ENCODE results near the gene TMEM219.
"Not testable (repeated sequence)": the region's sequence is repeated elsewhere in the genome, so short reads cannot be mapped to it uniquely, and the experiment has no call there.

Gene TMEM219

GRCh38 chr16:29996766-29997250, 34.9 kb downstream of the TMEM219 start:
- no peak for DNase-seq

GRCh38 chr16:29999605-30000004, 37.7 kb downstream of the TMEM219 start:
- no peak for DNase-seq

- no peak for DNase-seq
Observed at GRCh38 chr16:30000735-30001631, 39.1 kb downstream of the TMEM219 start.

- no peak for DNase-seq
Observed at GRCh38 chr16:30002614-30003346, 40.9 kb downstream of the TMEM219 start.

- DNase-seq = no peak
Observed at GRCh38 chr16:30003670-30004423, 42.0 kb downstream of the TMEM219 start.

GRCh38 chr16:30004424-30004776, 42.5 kb downstream of the TMEM219 start:
- DNase-seq = no peak

- no peak for DNase-seq
Observed at GRCh38 chr16:30004811-30005242, 42.9 kb downstream of the TMEM219 start.

GRCh38 chr16:30005341-30006094, 43.6 kb downstream of the TMEM219 start:
- no peak for DNase-seq

- DNase-seq = no peak
Observed at GRCh38 chr16:30006095-30006473, 44.2 kb downstream of the TMEM219 start.

- DNase-seq = no peak
Observed at GRCh38 chr16:30006659-30007377, 44.9 kb downstream of the TMEM219 start.

GRCh38 chr16:30007378-30007895, 45.6 kb downstream of the TMEM219 start:
- no peak for DNase-seq

- no peak for DNase-seq
Observed at GRCh38 chr16:30009085-30009862, 47.4 kb downstream of the TMEM219 start.

GRCh38 chr16:30009990-30010843, 48.3 kb downstream of the TMEM219 start:
- DNase-seq = no peak

GRCh38 chr16:30010844-30011713, 49.2 kb downstream of the TMEM219 start, which contains the start of gene DOC2A:
Gene DOC2A (minus strand): TSS chr16:30011027. CDS start chr16:30010222, 805 bp downstream.
- DNase-seq = no peak

- no peak for DNase-seq
Observed at GRCh38 chr16:30011714-30012504, 50.0 kb downstream of the TMEM219 start.

- not testable (repeated sequence) for DNase-seq
Observed at GRCh38 chr16:30012598-30012997, 50.7 kb downstream of the TMEM219 start.

- not testable (repeated sequence) for DNase-seq
Observed at GRCh38 chr16:30015450-30015849, 53.6 kb downstream of the TMEM219 start.

All from activated CD4-positive, CD25-positive, alpha-beta regulatory T cell treated with anti-CD3 and anti-CD28 coated beads, Interleukin-2, amount 50 U/mL, for 72 hours (primary cell).